HepG2 (cell line): Measurements from ENCODE around the gene LCAT. TPM values are rescaled to one million over a fixed set of nuclear protein-coding genes. Genes with fewer than 3 reads are reported as not detected.

ENCODE experiments used
- BATF2 ChIP-seq: sonication (generic); formaldehyde crosslinking; IDR thresholded peaks from 2 replicates; pipeline ENCODE4 v1.8.0; 2022; ENCODE audit warnings: mild to moderate bottlenecking, missing genetic modification reagents, moderate library complexity
- CAMTA2 ChIP-seq: sonication (generic); formaldehyde crosslinking; IDR thresholded peaks from 2 replicates; pipeline ENCODE4 v1.4.0; 2020; ENCODE audit warnings: mild to moderate bottlenecking, missing genetic modification reagents, borderline replicate concordance
- CBX5 ChIP-seq: sonication (generic); formaldehyde crosslinking; IDR thresholded peaks from 2 replicates; pipeline ENCODE4 v1.4.0; 2020; ENCODE audit warnings: missing genetic modification reagents, borderline replicate concordance
- KDM4B ChIP-seq: sonication (generic); formaldehyde crosslinking; IDR thresholded peaks from 2 replicates; pipeline ENCODE4 v1.4.0; 2020; ENCODE audit warnings: missing genetic modification reagents
- KLF16 ChIP-seq, 2 experiments: sonication (generic) in 1 of 2; formaldehyde crosslinking in 1 of 2; IDR thresholded peaks; 2 replicates each; pipeline versions ENCODE4 v1.6.1 to v1.8.0; 2016 to 2023; ENCODE audit warnings: missing genetic modification reagents in 2 of 2, missing compliant biosample characterization in 1 of 2
- KLF6 ChIP-seq: IDR thresholded peaks from 2 replicates; pipeline ENCODE4 v1.8.0; 2016; ENCODE audit warnings: missing biosample characterization, missing genetic modification reagents
- MED8 ChIP-seq: sonication (generic); formaldehyde crosslinking; IDR thresholded peaks from 2 replicates; pipeline ENCODE4 v1.8.1; 2023; ENCODE audit warnings: mild to moderate bottlenecking, missing genetic modification reagents; ENCODE audit not compliant: insufficient replicate concordance
- MTERF4 ChIP-seq: sonication (generic); formaldehyde crosslinking; IDR thresholded peaks from 2 replicates; pipeline ENCODE4 v1.8.0; 2023; ENCODE audit warnings: mild to moderate bottlenecking, missing genetic modification reagents
- NFKB2 ChIP-seq: sonication (generic); formaldehyde crosslinking; IDR thresholded peaks from 2 replicates; pipeline ENCODE4 v1.4.0; 2020; ENCODE audit warnings: missing genetic modification reagents, borderline replicate concordance
- PPARG ChIP-seq: conservative IDR thresholded peaks from 2 replicates; pipeline ENCODE4 v1.6.1; 2016; ENCODE audit warnings: missing biosample characterization, missing genetic modification reagents
- RXRA ChIP-seq: sonication (generic); formaldehyde crosslinking; IDR thresholded peaks from 2 replicates; pipeline ENCODE4 v1.5.1; 2020; ENCODE audit warnings: missing genetic modification reagents
- YEATS2 ChIP-seq: sonication (generic); formaldehyde crosslinking; IDR thresholded peaks from 2 replicates; pipeline ENCODE4 v1.4.0; 2020; ENCODE audit warnings: missing genetic modification reagents, borderline replicate concordance
- ZBTB38 ChIP-seq: sonication (generic); formaldehyde crosslinking; IDR thresholded peaks from 2 replicates; pipeline ENCODE4 v1.5.1; 2020; ENCODE audit warnings: mild to moderate bottlenecking, missing genetic modification reagents
- ZNF138 ChIP-seq: sonication (generic); formaldehyde crosslinking; IDR thresholded peaks from 2 replicates; pipeline ENCODE4 v1.5.0; 2020; ENCODE audit warnings: mild to moderate bottlenecking, low read depth, missing genetic modification reagents
- ZNF18 ChIP-seq: sonication (generic); formaldehyde crosslinking; IDR thresholded peaks from 2 replicates; pipeline ENCODE4 v1.8.0; 2022; ENCODE audit warnings: mild to moderate bottlenecking, missing genetic modification reagents; ENCODE audit not compliant: insufficient replicate concordance
- ZNF329 ChIP-seq: sonication (generic); formaldehyde crosslinking; IDR thresholded peaks from 2 replicates; pipeline ENCODE4 v1.9.0; 2021; ENCODE audit warnings: low read depth, mild to moderate bottlenecking, missing genetic modification reagents
- ZNF530 ChIP-seq: sonication (generic); formaldehyde crosslinking; IDR thresholded peaks from 2 replicates; pipeline ENCODE4 v1.5.0; 2020; ENCODE audit warnings: low read depth, mild to moderate bottlenecking, missing genetic modification reagents
- ZNF652 ChIP-seq: IDR thresholded peaks from 2 replicates; pipeline ENCODE4 v1.6.1; 2016; ENCODE audit warnings: low read depth, borderline replicate concordance
- ZNF781 ChIP-seq: sonication (generic); formaldehyde crosslinking; IDR thresholded peaks from 2 replicates; pipeline ENCODE4 v1.5.1; 2020; ENCODE audit warnings: borderline replicate concordance, mild to moderate bottlenecking, missing genetic modification reagents; ENCODE audit errors: not compliant biosample characterization
- polyA plus RNA-seq, 8 experiments: library from polyadenylated mRNA; depleted of rRNA in 3 of 8; stranded (reverse) in 7 of 8; unstranded in 1 of 8; fragments of >200 nt; fragmentation: Illumina TruSeq in 4 of 8; extraction: Trizol in 4 of 8; gene quantifications; 2 replicates each; pipeline versions ENCODE4 v1.2.1 to v1.2.3, GENCODE V29; 2011 to 2016; ENCODE audit warnings: low read depth in 4 of 8, missing spikeins in 1 of 8, mixed read lengths in 1 of 8; ENCODE audit not compliant: insufficient read depth in 1 of 8
- total RNA-seq, 5 experiments: library from RNA; depleted of rRNA; stranded (reverse); fragments of >200 nt; fragmentation: Illumina TruSeq; extraction: Trizol; gene quantifications; 2 replicates each; pipeline ENCODE4 v1.2.3, GENCODE V29; 2016; ENCODE audit warnings: low read depth in 1 of 5
- TF ChIP-seq, protein P1 (sequence below): sonication (generic); formaldehyde crosslinking; IDR thresholded peaks from 2 replicates; pipeline ENCODE4 v1.8.1; 2023; ENCODE audit warnings: mild to moderate bottlenecking, inconsistent platforms, moderate library complexity, missing genetic modification reagents, borderline replicate concordance
- TF ChIP-seq, protein P2 (sequence below): sonication (generic); formaldehyde crosslinking; IDR thresholded peaks from 2 replicates; pipeline ENCODE4 v1.4.0; 2020; ENCODE audit warnings: missing genetic modification reagents, low read depth, mild to moderate bottlenecking, borderline replicate concordance
- TF ChIP-seq, protein P3 (sequence below): sonication (generic); formaldehyde crosslinking; IDR thresholded peaks from 2 replicates; pipeline ENCODE4 v1.8.1; 2023; ENCODE audit warnings: missing genetic modification reagents, inconsistent platforms, borderline replicate concordance

The LCAT gene
- total and polyA plus RNA-seq, 2 of the 13 experiments (the other 11 are each of a cell fraction or from before 2014, with no cell fraction given) = 36.1 to 38.9 TPM

- TF ChIP-seq KLF6 (CRISPR knock-in tag) = no peak
- no peak for TF ChIP-seq ZNF18 (CRISPR knock-in tag)
- 0 out of 2 replicates have a peak, but pooled peaks have one; percentile 16 for TF ChIP-seq KDM4B (CRISPR knock-in tag)
- TF ChIP-seq ZNF530 (CRISPR knock-in tag) = no peak
- no peak for TF ChIP-seq YEATS2 (CRISPR knock-in tag)
- no peak for TF ChIP-seq MTERF4
- TF ChIP-seq, protein P1, sequence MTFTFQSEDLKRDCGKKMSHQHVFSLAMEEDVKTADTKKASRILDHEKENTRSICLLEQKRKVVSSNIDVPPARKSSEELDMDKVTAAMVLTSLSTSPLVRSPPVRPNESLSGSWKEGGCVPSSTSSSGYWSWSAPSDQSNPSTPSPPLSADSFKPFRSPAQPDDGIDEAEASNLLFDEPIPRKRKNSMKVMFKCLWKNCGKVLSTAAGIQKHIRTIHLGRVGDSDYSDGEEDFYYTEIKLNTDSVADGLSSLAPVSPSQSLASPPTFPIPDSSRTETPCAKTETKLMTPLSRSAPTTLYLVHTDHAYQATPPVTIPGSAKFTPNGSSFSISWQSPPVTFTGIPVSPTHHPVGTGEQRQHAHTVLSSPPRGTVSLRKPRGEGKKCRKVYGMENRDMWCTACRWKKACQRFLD (CRISPR knock-in tag) = no peak
- TF ChIP-seq, protein P2, sequence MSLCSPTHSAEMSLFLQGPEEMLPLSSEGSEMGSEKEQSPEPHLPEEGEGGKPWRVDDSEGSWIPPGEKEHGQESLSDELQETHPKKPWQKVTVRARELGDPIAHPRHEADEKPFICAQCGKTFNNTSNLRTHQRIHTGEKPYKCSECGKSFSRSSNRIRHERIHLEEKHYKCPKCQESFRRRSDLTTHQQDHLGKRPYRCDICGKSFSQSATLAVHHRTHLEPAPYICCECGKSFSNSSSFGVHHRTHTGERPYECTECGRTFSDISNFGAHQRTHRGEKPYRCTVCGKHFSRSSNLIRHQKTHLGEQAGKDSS = no peak
- TF ChIP-seq CAMTA2 (CRISPR knock-in tag) = no peak
- TF ChIP-seq BATF2 (CRISPR knock-in tag) = no peak
- no peak for TF ChIP-seq ZNF652 (CRISPR knock-in tag)
- TF ChIP-seq CBX5 = 0 out of 2 replicates have a peak, but pooled peaks have one; percentile 8
- TF ChIP-seq MED8 (CRISPR knock-in tag) = no peak
- no peak for TF ChIP-seq ZNF329
- no peak for TF ChIP-seq ZNF781
- TF ChIP-seq RXRA (CRISPR knock-in tag) = 0 out of 2 replicates have a peak, but pooled peaks have one; percentile 48
- TF ChIP-seq, protein P3, sequence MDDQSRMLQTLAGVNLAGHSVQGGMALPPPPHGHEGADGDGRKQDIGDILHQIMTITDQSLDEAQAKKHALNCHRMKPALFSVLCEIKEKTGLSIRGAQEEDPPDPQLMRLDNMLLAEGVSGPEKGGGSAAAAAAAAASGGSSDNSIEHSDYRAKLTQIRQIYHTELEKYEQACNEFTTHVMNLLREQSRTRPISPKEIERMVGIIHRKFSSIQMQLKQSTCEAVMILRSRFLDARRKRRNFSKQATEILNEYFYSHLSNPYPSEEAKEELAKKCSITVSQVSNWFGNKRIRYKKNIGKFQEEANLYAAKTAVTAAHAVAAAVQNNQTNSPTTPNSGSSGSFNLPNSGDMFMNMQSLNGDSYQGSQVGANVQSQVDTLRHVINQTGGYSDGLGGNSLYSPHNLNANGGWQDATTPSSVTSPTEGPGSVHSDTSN (CRISPR knock-in tag) = no peak
- TF ChIP-seq KLF16 (CRISPR knock-in tag; IDR thresholded peaks at IDR 0.05) = no peak
- TF ChIP-seq NFKB2 (CRISPR knock-in tag) = 0 out of 2 replicates have a peak, but pooled peaks have one; percentile 13
- TF ChIP-seq ZBTB38 (CRISPR knock-in tag) = peak; percentile 92; the same call in 1 of the 2 replicates
- no peak for TF ChIP-seq ZNF138 (CRISPR knock-in tag)
- no peak for TF ChIP-seq PPARG (CRISPR knock-in tag)
Observed at GRCh38 chr16:67942200-67942509, 1.8 kb downstream of the LCAT start (continued).
